Natural killer cell treated with Interleukin-12 subunit alpha and Interleukin-12 subunit beta and Interleukin-15 and Interleukin-18, amount 100 ng/mL, for 72 hours (primary cell): ENCODE data around the gene TMEM129. TPM values are rescaled to one million over a fixed set of nuclear protein-coding genes. Genes with fewer than 3 reads are reported as not detected.
A peak's percentile ranks its signal among the peaks of the same experiment; 100 is the strongest.
"Not testable (repeated sequence)": the region's sequence is repeated elsewhere in the genome, so short reads cannot be mapped to it uniquely, and the experiment has no call there.

Experiments
- ATAC-seq, 2 donors: fragments of 150-1000 bp; cut with Tn5 transposase in 1 of 2; sonication (Bioruptor Pico), chemical (Tn5 transposase) in 1 of 2; 2 replicates each; pipeline ENCODE4 v1.10.0; 2021
- DNase-seq: peaks from one replicate; pipeline ENCODE4 v3.0.0; 2022; ENCODE audit warnings: low spot score
- H3K27ac Mint-ChIP-seq, 2 donors: 1 replicate in 1 of 2; 2 replicates in 1 of 2; pipeline ENCODE4 v1.8.0; 2022; ENCODE audit warnings: mixed read lengths in 2 of 2, mild to moderate bottlenecking in 1 of 2, moderate library complexity in 1 of 2
- H3K27me3 Mint-ChIP-seq, 2 donors: 1 replicate in 1 of 2; 2 replicates in 1 of 2; pipeline ENCODE4 v1.8.0; 2022; ENCODE audit warnings: mixed read lengths in 2 of 2
- H3K36me3 Mint-ChIP-seq: one replicate; pipeline ENCODE4 v1.8.0; 2022; ENCODE audit warnings: mixed read lengths
- H3K4me1 Mint-ChIP-seq, 2 donors: 1 replicate in 1 of 2; 2 replicates in 1 of 2; pipeline ENCODE4 v1.8.0; 2022; ENCODE audit warnings: low read depth in 2 of 2, mixed read lengths in 2 of 2, mild to moderate bottlenecking in 1 of 2
- H3K4me3 Mint-ChIP-seq: one replicate; pipeline ENCODE4 v1.8.0; 2022; ENCODE audit warnings: mixed read lengths
- H3K9me3 Mint-ChIP-seq: 2 replicates; pipeline ENCODE4 v1.8.0; 2022; ENCODE audit warnings: mixed read lengths
- total RNA-seq, 2 donors: library from RNA; stranded (reverse); gene quantifications; one replicate each; pipeline ENCODE4 v1.2.3, GENCODE V29; 2022

The TMEM129 gene
- total RNA-seq, 2 donors from 2014 or later = 19.6 to 21.2 TPM

DNA sequence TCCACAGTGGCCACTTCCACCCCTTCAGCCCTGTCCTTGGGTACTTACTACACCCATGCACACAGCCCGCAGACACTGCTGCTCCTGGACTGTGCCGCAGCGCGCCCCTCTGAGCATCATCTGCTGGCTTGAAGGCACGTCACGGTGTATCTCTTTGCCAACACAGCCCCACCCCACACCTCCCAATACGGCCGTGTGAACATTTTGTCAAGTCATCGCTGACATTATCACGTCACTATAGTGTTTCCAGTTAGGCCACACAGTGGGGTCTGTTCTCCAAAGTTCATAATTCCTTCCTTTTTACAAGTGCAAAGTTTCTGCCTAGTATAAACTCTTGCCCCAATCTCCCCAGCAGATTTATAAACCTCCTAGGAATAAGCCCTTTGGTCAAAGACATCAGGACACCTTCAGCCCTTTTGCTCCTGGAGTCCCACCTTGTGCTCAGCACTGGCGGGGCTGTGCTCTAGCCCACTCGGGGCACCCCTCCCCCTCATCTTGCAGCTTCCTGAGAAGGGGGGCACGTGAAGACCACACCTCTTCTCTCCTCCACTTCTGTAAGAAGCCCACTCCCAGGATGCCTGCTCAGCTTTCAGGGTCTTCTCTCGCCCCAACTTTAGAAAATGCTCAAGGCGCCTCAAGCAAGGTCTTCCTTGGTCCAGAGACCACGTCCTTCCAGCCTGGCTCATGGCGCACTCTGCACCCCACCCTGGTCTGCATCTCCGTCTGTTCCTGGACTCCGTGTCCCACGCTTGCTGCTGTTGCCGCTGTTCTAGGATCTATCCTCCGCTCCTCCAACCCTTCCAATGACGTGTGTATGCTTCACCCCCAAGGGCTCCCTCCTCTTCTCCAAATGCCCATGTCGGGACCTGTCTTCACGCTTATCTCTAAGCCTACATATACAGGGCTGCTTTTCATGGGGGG lies 44.3 kb downstream of the TMEM129 start:
- Mint-ChIP-seq H3K36me3 (no peaks in the 10 kb centered on the region), H3K9me3 (no peaks in the 10 kb centered on the region), H3K4me1 (no peaks in the 10 kb centered on the region), H3K4me3 (no peak overlapping the region), H3K27me3 (no peaks in the 10 kb centered on the region), H3K27ac (no peak overlapping the region)
- ATAC-seq = no peak
- DNase-seq = no peak

DNA sequence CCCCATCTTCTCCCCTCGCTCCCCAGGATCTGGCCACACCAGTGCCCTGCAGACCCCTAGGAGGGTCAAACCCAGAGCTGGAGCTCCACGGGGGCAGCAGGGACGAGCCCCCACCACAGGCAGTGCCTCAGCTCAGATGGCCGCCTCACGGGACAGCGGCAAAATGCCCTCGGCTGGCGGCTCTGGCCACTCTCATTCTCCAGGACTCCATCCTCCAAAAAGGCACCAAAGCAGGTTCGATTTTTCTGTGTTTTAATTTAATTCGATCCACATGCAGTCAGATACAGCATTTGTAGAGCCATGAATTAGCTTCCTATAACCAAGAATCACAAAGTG lies 45.4 kb downstream of the TMEM129 start:
- Mint-ChIP-seq H3K36me3 (no peaks in the 10 kb centered on the region), H3K9me3 (no peaks in the 10 kb centered on the region), H3K27ac (no peak overlapping the region), H3K27me3 (no peaks in the 10 kb centered on the region), H3K4me1 (no peaks in the 10 kb centered on the region), H3K4me3 (no peak overlapping the region)
- ATAC-seq (no peak), DNase-seq (no peak)

DNA sequence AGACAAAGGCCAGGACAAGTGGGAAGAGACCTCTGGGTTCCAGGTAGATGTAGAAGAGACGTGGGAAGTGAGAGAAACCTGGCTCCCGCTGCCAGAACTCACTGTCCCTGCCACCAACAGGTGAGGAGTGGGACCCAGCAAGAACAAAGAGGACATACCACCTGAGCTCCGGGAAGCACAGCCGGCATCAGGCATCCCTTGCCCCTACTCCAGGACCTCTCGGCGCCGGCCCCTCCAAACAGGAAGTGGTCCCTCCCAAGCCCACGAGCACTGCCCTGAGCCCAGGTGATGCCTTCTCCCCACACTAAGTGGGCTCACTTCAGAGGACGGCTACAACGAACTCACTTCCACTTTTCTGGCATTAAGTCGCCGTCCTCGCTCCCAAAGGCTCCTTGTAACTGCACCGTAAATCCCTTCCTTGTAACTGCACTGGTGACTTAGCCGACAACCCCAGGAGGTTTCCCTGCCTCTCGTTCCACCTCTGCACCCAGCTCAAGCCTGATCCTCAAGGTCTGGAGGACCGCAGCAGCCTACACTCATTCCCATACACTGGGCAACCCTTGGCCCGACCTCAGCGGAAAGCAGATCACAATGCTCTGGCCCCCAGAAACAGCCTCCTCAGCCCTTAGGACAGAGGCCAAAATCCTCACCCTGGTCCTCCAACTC lies 45.9 kb downstream of the TMEM129 start:
- Mint-ChIP-seq H3K27me3 (no peaks in the 10 kb centered on the region), H3K27ac (no peak overlapping the region), H3K36me3 (no peaks in the 10 kb centered on the region), H3K9me3 (no peaks in the 10 kb centered on the region), H3K4me3 (no peak overlapping the region), H3K4me1 (no peaks in the 10 kb centered on the region)
- DNase-seq = no peak
- ATAC-seq = no peak

DNA sequence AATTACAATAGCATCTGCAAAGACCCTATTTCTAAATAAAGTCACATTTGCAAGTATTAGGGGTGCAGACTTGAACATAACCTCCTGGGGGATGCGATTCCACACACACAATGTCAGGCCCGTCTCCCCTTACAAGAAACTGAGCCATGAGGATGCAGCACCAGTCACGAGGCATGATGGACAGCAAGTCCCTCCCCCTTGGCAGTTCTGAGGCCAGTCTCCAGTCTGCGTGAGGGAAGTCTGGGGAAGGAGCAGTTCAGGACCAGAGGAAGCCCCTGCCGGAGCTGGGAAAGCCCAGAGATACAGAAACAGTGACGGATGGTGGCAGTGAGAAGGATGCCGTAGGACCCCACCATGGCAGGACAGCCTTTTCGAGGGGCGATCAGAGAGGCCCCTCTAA lies 46.4 kb downstream of the TMEM129 start:
- Mint-ChIP-seq H3K9me3 (no peaks in the 10 kb centered on the region), H3K4me1 (no peaks in the 10 kb centered on the region), H3K36me3 (no peaks in the 10 kb centered on the region), H3K27me3 (no peaks in the 10 kb centered on the region), H3K4me3 (no peak overlapping the region), H3K27ac (no peak overlapping the region)
- ATAC-seq (no peak), DNase-seq (no peak)

DNA sequence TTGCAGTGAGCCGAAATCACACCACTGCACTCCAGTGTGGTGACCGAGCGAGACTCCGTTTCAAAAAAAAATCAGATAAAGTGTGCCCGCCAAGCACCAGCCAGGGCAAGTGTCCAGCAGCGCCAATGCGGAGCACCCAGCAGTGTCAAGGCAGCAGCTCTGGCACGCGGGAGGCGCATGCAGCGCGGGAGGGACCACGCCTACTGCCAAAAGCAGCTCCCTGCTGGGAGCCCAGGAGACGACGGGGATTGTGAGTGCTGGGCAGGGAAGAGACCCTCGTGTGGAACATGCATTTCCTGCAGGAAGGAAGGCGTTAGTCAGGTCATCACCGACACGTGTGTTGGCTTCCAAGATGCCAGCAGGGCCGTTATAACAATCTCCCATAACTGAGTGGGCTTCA lies 47.5 kb downstream of the TMEM129 start:
- DNase-seq (no peak), ATAC-seq (no peak)
- Mint-ChIP-seq H3K9me3 (no peaks in the 10 kb centered on the region), H3K27me3 (no peaks in the 10 kb centered on the region), H3K4me3 (no peak overlapping the region), H3K27ac (no peak overlapping the region), H3K4me1 (no peaks in the 10 kb centered on the region), H3K36me3 (no peaks in the 10 kb centered on the region)

DNA sequence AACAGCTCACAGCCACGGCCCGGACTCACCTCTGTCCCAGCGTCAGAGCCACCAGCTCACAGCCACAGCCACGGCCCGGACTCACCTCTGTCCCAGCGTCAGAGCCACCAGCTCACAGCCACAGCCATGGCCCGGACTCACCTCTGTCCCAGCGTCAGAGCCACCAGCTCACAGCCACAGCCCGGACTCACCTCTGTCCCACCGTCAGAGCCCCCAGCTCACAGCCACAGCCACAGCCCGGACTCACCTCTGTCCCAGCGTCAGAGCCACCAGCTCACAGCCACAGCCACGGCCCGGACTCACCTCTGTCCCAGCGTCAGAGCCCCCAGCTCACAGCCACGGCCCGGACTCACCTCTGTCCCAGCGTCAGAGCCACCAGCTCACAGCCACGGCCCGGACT lies 50.1 kb downstream of the TMEM129 start:
- not testable (repeated sequence) for H3K27me3 Mint-ChIP-seq

DNA sequence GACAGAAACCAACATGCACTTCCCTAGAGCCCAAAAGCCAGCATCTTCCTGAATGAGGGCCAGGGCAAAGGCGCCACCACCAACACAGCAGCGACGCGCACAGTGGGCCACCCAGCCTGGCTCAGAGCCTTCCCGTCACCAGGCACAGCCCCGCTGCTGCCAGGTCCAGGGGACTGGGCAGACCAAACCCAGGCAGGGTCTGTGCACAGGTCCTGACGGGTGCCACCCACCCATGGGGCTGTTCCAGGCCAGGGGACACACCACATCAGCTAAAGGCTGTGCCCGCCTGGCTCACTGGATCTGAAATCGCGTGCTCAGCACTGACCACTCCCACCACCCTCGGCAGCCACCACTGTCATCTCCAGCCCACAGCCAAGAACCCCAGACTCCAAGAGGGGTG lies 50.8 kb downstream of the TMEM129 start:
- Mint-ChIP-seq H3K4me3 (no peak overlapping the region), H3K9me3 (no peaks in the 10 kb centered on the region), H3K36me3 (no peaks in the 10 kb centered on the region), H3K4me1 (no peaks in the 10 kb centered on the region), H3K27ac (no peak overlapping the region), H3K27me3 (no peaks in the 10 kb centered on the region)
- DNase-seq = no peak
- ATAC-seq = peak; percentile 34 to 54

More for the DNA sequence above, 50.1 kb downstream of the TMEM129 start:
- not testable (repeated sequence) for DNase-seq, H3K4me1 Mint-ChIP-seq, H3K4me3 Mint-ChIP-seq, H3K27ac Mint-ChIP-seq, H3K9me3 Mint-ChIP-seq, ATAC-seq, H3K36me3 Mint-ChIP-seq

DNA sequence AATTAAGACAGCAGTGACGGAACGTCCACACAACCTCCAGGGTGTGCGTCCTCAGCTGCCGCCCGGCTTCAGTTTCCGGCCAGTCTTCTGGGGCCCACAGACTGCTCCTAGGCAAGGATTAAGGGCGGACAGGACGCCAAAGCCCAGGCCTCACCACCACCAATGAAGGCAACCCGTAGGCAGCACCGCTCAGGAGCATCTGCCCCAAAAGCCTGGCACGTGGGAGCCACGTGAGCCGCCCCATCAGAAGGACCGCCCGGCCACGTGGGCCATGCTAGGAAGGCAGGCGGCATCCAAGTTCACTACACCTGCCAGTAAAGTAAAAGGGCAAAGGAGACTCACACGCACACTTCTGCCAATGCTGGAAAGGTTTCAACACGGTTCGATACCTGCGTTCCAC lies 51.3 kb downstream of the TMEM129 start:
- no peaks in the 10 kb centered on the region for H3K4me1 Mint-ChIP-seq
- no peak overlapping the region for H3K4me3 Mint-ChIP-seq
- no peaks in the 10 kb centered on the region for H3K9me3 Mint-ChIP-seq
- no peaks in the 10 kb centered on the region for H3K27me3 Mint-ChIP-seq
- no peak for DNase-seq
- no peak for ATAC-seq
- no peak overlapping the region for H3K27ac Mint-ChIP-seq
- no peaks in the 10 kb centered on the region for H3K36me3 Mint-ChIP-seq

DNA sequence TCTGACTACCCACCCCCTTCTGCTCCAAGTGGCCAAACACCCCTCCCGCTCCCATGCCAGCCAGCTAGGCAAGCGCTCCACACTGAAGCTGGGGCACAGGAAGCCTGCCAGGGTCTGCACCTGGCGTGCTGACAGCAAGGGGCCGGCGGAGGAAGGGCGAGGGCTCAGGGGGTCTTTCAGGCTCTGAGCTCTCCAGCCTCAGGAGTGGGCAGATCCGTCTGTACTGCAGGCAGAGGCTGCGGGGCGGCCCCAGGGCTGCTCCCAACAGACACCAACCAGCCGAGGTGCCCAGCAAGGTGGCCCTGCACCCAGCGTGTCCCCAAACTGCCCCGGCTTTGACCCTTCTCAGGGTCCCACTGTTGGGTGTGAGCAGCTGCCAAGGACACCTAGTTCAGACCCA lies 51.9 kb downstream of the TMEM129 start:
- no peak for ATAC-seq
- Mint-ChIP-seq H3K4me1 (no peaks in the 10 kb centered on the region), H3K27ac (no peak overlapping the region), H3K27me3 (no peaks in the 10 kb centered on the region), H3K4me3 (no peak overlapping the region), H3K9me3 (no peaks in the 10 kb centered on the region), H3K36me3 (no peaks in the 10 kb centered on the region)
- DNase-seq = no peak

DNA sequence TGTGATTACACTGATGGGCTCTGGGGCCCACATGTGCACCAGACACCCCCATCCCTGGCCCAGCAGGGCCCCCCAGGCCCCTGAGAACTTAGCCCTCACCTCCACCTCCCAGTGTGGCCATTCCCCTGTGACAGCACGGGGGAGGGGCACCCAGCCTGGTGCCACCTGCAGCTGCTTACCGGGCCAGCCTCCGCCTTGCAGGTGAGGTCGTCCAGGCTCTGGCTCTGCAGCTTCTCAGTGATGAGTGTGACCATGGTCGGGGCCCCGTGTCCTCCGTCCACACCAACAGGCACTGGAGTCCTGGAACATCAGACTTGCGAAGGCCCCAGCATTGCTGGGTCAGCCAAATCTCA lies 52.7 kb downstream of the TMEM129 start:
- Mint-ChIP-seq H3K9me3 (no peaks in the 10 kb centered on the region), H3K27ac (no peak overlapping the region), H3K4me1 (no peaks in the 10 kb centered on the region), H3K4me3 (no peak overlapping the region), H3K27me3 (no peaks in the 10 kb centered on the region), H3K36me3 (no peaks in the 10 kb centered on the region)
- no peak for DNase-seq
- ATAC-seq = peak in 1 of 2 donors; percentile 20

DNA sequence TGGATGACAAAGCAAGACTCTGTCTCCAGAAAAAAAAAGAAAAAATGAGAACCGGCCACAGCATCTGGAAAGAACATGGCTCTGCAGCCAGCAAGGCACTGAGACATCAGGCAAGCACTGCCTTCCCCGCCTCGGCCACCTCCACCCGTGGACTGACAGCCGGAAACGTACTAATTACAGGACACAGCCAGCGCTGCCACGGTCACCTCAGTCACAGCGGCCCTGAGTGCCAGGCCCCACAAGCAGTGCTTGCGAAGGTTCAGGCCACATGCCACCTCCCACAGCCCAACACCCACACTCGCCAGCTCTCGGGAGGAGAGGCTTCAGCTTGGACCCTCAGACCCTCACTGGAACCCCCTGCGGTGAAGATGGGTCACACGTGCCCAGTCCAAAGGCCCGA lies 53.9 kb downstream of the TMEM129 start:
- no peaks in the 10 kb centered on the region for H3K27me3 Mint-ChIP-seq
- no peak overlapping the region for H3K4me3 Mint-ChIP-seq
- ATAC-seq (no peak), DNase-seq (no peak)
- no peaks in the 10 kb centered on the region for H3K4me1 Mint-ChIP-seq
- no peaks in the 10 kb centered on the region for H3K9me3 Mint-ChIP-seq
- no peak overlapping the region for H3K27ac Mint-ChIP-seq
- H3K36me3 Mint-ChIP-seq = no peaks in the 10 kb centered on the region

DNA sequence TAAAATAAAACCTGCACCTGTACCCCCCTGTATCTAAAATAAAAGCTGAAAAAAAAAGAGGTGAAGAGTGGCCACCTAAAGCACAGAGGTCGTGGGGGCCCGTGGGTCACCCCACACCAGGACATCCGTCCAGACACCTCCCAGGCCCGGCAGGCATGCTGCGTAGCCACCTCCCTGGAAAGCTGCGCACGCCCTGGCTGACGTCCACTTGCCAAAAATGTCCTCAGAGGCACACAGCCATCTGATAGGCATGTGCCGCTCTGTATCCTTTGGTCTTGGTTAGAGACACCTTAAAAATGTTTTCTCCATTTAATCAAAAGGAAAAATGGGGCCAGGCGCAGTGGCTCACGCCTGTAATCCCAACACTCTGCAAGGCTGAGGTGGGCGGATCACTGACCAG lies 54.7 kb downstream of the TMEM129 start:
- H3K4me3 Mint-ChIP-seq = no peak overlapping the region
- H3K9me3 Mint-ChIP-seq = no peaks in the 10 kb centered on the region
- DNase-seq (no peak), ATAC-seq (no peak)
- H3K36me3 Mint-ChIP-seq = no peaks in the 10 kb centered on the region
- H3K27ac Mint-ChIP-seq = no peak overlapping the region
- H3K27me3 Mint-ChIP-seq = no peaks in the 10 kb centered on the region
- H3K4me1 Mint-ChIP-seq = no peaks in the 10 kb centered on the region
